Islet precursor cell (in vitro differentiated cells): Measurements from ENCODE around the gene MTRR.

ENCODE experiments used
- DNase-seq: peaks from one replicate; pipeline ENCODE4 v3.0.0-alpha.2; 2018

MTRR gene

DNA sequence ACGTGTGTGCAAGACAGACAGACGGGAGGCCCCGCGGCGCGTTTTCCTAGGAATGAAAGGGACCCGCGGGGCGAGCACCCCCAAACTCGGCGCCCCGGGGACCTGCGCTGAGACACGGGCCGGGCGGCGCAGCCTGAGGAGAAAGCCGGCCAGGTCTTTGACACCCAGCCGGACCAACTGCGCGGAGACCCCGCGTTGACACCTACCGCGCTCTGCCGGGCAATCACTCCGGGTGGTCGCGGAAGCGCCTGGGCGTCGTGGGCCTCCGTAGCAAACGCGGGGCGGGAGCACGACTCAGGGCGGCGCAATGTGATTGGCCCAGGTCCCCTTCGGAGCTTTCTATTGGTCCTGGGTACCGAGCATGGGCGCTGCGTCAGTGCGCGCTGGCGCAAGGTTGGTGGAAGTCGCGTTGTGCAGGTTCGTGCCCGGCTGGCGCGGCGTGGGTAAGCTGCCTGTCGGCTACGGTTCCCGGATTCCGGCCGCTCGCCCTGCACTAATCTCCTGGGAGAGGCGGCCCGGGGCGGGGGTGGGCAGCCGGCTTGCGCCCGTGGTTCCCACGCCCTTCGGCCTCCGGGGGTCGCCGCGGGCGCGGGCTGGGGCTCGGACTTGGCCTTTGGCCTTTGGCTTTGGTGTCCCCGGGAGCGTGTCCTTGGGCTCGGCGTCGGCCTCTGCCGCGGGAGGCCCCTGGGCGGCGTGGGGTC lies at the start of gene MTRR, which contains the start of gene FASTKD3:
TSS of gene MTRR (plus strand) at position 376 of the 701 bp plus-strand sequence. CDS start 1,647 bp downstream, outside the sequence.
TSS of gene FASTKD3 (minus strand) at position 259 of the 701 bp plus-strand sequence. CDS start 948 bp downstream, outside the sequence.
- DNase-seq = peak; percentile 95

DNA sequence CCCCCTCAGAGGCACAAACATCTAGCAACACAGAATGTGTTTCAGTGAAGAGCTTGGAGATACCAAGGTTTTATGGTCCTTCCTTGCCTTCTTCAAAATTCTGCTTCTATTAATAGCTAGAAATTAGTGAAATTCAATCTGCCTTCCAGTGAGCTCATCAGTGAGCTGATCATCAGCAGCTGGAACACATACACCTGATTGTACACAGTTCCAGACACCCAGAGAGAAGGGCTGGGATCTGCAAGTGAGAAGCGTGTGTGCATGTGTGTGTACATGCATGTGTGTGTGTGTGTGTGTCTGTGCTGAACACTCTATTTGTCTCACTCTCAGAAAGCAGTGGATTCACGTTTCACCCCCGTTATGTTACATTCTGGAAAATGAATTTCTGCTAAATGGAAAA lies 46.5 kb upstream of the MTRR start:
- DNase-seq = no peak

DNA sequence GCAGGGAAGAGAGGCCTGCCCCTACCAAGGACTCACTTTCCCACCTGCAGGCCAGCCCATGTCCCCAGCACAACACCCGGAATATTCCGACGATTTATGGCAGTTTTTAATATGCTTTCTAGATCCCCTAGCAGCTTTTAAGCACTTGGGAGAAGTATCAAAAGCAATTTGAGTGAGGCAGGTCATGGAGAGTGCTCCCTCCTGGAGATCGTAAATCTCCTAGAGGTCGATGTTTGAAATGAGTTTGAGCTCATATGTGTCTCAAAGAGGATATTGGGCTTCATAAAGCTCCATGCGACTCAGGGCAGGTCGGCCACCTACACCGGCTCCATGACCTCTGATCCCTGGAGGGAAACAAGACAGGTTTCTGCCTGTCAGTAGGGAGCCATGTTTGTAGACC lies 45.4 kb upstream of the MTRR start:
- no peak for DNase-seq

DNA sequence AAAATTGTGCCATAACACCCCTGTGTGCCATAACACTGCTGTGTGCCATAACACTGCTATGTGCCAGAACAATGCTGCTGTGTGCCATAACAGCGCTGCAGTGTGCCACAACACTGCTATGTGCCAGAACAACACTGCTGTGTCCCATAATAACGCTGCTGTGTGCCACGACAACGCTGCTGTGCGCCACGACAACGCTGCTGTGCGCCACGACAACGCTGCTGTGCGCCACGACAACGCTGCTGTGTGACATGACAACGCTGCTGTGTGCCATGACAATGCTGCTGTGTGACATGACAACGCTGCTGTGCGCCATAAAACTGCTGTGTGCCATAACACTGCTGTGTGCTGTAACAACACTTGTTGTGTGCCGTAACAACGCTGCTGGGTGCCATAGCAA lies 44.0 kb upstream of the MTRR start:
- DNase-seq = no peak

DNA sequence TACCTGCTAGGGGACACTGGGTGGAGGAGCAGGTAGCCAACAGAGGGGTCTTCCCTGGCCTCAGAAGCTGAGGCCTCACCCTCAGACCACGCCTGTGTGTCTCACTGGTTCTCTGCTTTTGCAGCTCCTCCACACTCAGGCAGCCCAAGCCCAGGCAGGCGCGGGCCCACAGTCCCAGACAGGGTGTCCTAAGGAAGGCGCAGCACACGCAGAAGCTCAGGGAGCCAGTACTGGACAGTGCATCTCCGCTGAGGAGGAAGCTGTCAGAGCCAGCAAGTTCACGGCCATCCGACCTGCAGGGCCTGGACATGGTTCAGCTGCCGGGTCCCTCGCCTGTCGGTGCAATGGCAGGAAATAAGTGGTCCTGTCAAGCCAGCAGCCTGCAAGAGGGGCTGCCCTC lies 43.3 kb upstream of the MTRR start:
- no peak for DNase-seq

DNA sequence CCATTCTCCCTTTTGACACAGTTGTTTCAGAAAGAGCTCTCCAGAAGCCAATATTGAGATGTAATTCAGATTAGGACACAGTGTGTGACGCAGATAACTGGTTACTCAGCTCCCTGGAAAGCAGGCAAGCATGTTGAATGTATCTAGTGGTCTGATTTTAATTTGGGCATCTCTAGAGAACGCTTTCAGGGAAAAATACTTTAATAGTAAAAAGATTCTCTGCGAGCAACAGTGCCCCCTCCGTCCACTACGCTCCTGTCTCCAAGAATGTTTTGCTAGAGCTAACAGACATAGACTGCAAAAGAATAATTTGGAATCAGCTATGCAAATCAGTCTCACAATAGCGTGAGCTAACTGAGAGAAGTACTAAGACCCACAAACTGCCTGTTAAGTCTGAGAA lies 41.3 kb upstream of the MTRR start:
- DNase-seq = no peak

DNA sequence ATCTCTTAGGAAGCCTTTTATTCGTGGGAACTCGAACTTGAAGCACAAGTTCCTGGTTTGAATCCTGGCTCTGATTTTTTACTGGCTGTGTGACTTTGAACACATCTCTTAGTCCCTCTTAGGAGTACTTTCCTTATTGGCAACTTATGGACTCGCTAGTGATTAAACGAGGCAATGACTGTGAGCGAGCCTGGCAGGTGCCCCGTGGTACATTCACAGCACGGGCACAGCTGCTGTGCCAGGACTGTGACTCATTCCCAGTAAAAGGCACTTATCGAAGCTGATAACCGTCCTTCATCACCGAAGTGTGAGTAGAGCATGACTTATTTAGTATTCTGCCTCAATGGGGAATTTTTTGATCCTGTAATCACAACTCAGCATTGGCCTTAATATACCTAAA lies 40.7 kb upstream of the MTRR start:
- DNase-seq = no peak

DNA sequence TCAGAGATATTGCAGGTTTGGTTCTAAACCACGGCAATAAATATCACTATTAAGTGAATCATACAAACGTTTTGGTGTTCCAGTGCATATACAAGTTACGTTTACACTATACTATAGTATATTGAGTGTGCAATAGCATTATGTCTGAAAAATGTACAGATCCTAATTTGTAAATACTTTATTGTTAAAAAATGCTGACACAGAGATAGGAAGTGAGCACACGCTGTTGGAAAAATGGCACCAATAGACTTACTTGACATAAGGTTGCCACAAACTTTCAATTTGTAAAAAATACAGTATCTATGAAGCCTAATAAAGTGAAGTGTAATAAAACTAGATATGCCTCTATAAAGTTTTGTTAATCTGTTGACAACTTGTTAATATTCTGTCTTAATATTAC lies 34.0 kb upstream of the MTRR start:
- DNase-seq = no peak

DNA sequence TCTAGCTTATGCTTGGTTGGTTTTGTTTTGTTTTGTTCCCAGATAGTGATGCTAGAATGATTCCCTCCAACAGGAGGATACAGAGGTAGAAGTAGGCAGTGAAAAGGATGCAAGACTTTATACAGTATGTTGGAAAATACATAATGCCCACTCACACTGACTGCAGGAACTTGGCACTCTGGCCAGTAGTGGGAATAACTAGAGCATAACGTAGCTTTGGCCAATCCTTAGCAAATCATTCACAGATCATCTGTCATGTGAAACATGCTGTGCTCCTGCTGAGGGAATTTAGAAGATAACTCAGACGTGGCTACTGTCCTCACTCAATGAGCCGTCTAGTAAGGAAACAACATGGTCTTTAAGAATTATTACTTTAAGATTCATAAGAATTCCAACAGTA lies 31.5 kb upstream of the MTRR start:
- DNase-seq = peak; percentile 16

DNA sequence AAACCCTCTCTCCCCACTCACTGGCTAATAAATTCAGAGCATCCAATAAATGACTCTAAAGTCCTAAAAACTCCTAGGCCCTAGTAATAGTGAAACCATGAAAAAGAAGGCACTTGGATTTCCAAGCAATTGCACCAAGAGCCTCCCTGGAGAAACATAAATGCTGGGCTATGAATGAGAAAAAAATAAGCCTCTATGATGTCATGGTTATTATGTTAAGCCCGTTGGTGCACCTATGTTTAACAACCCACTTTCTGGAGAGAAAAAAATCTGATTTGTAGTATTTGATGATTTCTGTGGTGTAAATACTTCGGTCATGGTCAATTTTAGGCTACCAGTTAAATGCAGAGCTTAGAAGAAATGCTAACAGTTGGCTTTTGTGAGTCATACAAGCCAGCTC lies 26.4 kb upstream of the MTRR start:
- DNase-seq = no peak

DNA sequence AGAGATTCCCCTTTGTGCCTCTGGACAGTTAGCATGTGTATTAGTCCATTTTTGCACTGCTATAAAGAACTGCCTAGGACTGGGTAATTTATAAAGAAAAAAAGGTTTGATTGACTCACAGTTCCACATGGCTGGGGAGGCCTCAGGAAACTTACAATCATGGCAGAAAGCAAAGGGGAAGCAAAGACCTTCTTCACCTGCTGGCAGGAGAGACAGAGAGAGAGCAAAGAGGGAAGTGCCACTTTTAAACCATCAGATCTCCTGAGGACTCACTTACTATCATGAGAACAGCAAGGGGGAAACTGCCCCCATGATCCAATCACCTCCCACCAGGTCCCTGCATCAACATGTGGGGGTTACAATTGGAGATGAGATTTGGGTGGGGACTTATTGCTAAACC lies 24.0 kb upstream of the MTRR start:
- no peak for DNase-seq

DNA sequence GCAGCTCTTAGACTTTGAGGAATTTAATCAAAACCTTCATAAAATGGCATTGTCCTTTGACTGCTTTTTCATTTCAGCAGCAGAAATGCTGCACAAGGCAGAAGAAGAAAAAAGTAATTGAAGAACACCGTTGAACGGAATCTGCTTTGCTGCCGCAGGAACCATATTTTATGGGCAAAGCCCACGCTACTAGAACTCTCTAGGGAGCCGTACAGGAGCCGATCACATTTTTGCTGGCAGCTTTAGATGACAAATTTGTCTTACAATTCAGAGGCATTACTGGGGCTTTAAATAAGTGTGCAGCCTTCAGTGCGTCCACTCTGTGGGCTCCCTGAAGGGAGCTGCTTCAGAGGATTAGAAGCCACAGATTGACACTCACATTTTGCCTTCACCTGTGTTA lies 23.4 kb upstream of the MTRR start:
- DNase-seq = no peak

DNA sequence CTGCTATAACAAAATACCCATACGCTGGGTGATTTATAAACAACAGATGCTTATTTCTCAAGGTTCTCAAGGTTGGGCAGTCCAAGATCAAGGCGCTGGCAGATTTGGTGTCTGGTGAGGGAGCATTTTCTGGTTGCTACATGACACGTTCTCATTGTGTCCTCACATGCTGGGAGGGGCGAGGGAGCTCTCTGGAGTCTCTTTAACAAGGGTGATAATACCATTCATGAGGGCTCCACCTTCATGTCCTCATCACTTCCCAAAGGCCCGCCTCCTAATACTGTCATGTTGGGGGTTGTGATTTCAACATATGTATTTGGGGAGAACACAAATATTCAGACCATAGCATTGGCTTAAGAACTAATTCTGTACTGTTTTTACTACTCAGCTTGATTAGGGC lies 22.6 kb upstream of the MTRR start:
- no peak for DNase-seq

DNA sequence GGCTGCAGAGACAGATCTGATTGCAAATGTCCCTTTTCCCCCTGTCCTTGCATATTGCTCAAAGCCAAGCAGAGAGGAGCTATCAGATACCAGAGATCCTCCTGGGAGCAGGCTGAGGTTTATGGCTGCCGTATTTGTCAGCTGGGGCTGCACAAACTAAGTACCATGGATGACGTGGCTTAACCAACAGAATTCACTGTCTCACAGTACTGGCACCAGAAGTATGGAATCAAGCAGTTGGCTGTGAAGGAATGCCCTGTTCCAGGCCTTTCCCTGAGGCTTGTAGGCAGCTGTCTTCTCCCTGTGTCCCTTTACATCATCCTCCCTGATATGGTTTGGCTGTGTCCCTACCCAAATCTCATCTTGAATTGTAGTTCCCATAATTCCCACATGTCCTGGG lies 20.7 kb upstream of the MTRR start:
- DNase-seq = no peak

DNA sequence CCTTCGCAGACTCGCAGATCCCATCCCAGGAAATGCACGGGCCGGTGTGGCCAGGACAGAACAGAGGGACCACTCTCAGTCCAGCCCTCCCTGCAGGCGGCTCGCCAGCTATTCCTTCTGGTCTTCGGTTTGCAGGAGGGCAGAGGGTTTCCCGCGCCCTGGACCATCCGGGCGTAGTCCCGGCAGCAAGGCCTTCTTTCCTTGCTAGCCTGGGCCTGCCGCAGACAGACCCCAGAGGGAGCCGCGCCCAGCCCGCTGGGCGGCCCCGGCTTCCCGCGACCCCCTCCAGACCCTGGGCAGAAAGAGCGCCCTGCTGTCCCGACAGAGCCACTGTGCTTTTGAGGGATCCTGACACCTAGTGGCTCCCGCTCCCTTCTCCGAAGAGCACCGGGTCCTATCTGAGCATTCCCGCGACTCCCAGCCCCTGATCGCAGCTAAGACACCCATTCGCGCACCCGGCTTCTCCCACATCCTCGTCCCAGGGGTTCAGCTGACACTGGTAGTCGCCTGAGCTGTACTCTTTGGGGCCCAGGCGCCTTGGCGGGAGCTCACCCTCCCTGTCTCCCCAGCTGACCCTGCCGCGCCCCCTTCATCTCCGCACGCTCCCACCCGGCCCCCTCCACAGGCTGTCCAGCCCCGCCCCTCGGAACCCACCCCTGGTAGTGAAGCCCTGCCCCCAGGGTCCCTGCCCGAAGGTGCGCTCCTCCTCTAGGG lies 19.1 kb upstream of the MTRR start:
- DNase-seq = peak; percentile 83

DNA sequence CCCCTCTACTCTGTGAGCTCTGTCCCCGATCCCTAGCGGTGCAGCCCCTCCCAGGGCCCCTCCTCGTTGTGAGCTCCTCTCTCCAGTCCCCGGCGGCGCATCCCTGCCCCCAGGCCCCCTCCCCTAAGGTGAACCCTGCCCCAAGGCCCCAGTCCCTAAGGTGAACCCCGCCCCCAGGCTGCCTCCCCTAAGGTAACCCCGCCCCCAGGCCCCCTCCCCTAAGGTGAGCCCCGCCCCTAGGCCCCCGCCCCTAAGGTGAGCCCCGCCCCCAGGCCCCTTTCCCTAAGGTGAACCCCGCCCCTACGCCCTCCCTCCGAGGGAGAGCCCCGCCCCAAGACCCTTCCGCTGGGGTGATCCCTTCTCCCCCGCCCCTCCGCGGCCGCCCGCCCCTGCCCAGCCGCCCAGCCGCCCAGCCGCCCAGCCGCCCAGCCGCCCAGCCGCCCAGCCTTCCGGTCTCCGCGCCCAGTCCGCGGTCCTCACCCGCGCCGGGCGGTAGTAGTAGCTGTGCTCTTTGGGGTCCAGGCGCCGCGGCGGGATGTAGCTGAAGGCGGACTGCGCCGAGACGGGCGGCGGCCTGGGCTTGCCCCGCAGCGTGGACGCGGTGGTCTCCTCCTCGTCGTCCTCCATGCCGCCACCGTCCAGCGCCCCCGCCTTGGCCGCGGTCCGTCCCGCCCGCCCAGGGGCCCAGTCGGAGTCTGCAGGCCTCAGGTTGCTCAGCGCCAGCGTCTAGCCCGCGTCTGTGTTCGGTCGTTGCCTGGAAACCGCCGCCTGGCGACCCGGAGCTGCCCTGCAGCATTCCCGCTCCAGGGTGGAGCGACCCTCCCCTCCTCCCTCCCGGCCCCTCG lies 18.3 kb upstream of the MTRR start, which contains the start of gene CFAP90:
TSS of gene CFAP90 (minus strand) at position 739 of the 845 bp plus-strand sequence. CDS start at position 627, 112 bp downstream.
- peak; percentile 94 for DNase-seq

DNA sequence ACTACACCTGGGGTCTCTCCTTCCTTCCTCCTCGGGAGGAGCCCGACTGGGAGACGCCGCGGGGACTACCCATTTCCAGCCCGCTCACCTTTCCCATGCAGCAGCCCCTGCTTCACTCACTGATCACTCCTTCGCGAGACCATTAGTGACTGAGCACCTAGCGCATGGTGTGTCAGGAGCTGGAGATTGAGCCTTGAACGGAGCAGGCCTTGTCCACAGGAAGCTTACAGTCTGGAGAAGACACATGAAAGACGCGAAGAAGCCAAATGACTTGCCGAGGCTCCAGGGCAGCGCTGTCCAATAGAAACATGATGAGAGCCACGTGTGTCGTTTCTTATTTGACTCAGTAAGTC lies 17.7 kb upstream of the MTRR start:
- no peak for DNase-seq

DNA sequence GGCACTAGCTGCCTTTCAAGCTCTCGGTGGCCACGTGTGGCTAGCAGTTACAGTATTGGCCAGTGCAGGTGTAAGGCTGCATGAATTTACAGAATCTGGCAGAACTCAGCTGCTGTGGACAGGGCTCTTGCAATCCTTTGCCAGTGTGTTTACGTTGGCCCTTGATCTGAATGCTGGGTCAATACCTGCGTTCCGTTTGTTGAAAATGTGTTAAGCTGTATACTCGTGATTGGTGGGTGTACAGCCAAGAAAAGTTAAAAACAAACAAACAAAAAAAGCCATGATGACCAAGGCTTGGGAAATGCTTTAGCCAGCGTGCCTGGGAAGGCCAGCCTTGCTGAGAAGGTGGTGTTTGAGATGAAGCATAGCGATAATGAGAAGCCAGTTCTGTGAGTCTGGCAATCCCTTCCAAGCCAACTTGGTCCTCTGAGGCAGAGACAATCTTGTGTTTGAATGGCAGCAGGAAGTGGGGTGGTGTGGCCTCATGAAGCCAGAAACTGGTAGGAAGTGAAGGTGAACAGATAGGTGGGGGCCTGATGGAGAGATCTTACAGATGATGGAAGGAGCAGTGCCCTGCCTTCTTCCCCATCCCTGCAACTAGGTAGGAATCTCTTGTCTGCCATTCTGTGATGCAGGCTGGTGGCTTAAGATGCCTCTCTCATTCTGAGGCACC lies 17.2 kb upstream of the MTRR start:
- DNase-seq = no peak

DNA sequence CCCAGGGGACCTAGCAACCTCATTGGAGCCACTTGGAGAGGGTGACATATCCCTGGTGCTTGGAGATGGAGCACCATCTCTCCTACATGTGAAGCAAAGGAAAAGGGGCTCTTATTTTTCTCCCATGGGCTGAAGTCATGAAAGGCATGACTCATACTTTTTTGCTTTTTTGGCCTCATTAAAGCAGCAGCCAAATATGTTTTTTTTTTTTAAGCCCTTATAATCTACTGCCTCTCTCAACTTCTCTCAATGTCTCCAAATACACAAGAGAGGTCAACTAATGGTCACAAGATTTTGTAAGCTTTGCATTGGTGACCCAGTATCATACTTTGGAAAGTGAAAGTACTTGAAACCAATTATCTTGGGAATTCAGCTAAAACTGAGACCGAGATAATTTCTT lies 16.4 kb upstream of the MTRR start:
- DNase-seq = no peak

DNA sequence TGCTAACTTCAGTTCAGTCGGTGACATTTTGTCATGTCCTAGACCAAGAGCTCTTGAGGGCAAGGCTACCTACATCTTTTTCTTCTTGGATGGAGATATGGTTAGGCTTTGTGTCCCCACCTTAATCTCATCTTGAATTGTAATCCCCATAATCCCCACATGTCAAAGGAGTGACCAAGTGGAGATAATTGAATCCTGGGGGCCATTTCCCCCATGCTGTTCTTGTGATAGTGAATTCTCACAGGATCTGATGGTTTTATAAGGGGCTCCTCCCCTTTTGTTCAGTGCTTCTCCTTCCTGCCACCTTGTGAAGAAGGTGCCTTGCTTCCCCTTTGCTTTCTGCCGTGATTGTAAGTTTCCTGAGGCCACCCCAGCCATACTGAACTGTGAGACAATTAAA lies 16.0 kb upstream of the MTRR start:
- no peak for DNase-seq

DNA sequence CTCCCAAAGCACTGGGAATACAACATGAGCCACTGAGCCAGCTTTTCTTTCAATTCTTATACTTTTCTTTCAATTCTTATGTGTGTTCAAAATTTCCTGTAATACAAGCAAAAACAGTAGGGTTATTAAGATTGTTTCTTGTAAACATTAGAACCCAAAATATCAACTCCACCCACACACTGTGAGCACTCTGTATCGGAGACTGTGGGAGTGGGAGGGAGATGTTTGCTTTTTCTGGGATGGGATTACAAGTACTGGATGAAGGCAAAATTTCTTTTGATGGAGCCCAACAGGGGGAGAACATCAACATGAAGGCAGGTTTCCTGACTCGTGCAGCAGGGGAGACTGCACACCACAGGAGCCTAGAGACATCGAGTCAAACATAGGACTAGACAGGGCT lies 13.3 kb upstream of the MTRR start:
- DNase-seq = no peak

DNA sequence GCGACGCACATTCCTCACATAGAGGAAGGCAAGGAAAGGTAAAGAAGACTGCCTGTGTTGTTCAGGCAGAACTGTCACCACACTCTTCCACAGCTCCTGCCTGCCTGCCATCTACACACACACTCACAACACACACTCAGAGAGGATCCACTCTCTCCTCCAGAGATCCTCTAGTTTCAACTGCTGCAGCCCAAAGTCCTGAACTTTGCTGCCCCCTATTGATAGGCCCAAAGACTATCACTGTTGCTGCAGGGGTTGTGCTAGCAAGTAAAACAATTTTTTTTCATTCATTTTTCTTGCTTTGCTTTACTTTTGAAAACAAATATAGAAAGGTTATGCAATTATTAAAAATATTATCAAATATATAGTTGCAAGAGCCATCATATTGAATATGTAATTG lies 12.1 kb upstream of the MTRR start:
- peak; percentile 74 for DNase-seq

DNA sequence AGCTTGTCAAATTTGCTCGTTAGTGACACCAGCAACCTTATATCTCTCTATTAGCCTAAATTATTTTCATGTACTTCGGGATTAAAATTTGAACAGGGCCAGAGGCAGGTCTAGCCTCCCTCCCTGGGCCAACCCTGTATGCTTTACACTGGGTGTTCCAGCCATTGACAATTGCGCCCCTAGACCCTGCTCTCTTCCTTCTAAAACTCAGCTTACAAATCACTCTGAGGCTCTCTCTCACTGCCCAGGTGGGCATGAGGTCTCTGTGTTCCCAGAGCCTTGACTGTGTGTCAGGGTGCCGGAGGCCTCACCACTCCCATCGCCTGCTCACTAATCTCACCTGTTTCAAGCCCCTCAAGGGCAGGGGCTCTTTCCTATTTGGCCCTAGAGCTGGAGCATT lies 11.6 kb upstream of the MTRR start:
- DNase-seq = no peak
